HG02973 (cell line): ENCODE measurements around the gene HOXD8.

Source experiments
- ATAC-seq: cut with Tn5 transposase; IDR thresholded peaks from one replicate; pipeline ENCODE4 v1.9.1; 2021; ENCODE audit warnings: moderate library complexity; ENCODE audit not compliant: unreplicated experiment

HOXD8 gene

DNA sequence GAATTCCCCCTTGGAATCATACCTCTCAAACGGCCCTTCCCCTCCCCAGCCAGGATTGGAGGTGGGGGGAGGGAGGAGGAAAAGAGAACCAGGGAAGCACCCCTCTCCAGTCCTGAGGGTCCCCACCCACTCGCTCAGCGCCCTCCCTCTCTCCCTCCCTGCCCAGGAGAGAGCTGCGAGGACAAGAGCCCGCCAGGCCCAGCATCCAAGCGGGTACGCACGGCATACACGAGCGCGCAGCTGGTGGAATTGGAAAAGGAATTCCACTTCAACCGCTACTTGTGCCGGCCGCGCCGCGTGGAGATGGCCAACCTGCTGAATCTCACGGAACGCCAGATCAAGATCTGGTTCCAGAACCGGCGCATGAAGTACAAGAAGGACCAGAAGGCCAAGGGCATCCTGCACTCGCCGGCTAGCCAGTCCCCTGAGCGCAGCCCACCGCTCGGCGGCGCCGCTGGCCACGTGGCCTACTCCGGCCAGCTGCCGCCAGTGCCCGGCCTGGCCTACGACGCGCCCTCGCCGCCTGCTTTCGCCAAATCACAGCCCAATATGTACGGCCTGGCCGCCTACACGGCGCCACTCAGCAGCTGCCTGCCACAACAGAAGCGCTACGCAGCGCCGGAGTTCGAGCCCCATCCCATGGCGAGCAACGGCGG, 42.0 kb downstream of the HOXD8 start:
- no peak for ATAC-seq

- no peak for ATAC-seq
These were observed 42.7 kb downstream of the HOXD8 start for GRCh38 chr2:176172007-176172894.

GRCh38 chr2:176172895-176173566, 43.5 kb downstream of the HOXD8 start:
- no peak for ATAC-seq

DNA sequence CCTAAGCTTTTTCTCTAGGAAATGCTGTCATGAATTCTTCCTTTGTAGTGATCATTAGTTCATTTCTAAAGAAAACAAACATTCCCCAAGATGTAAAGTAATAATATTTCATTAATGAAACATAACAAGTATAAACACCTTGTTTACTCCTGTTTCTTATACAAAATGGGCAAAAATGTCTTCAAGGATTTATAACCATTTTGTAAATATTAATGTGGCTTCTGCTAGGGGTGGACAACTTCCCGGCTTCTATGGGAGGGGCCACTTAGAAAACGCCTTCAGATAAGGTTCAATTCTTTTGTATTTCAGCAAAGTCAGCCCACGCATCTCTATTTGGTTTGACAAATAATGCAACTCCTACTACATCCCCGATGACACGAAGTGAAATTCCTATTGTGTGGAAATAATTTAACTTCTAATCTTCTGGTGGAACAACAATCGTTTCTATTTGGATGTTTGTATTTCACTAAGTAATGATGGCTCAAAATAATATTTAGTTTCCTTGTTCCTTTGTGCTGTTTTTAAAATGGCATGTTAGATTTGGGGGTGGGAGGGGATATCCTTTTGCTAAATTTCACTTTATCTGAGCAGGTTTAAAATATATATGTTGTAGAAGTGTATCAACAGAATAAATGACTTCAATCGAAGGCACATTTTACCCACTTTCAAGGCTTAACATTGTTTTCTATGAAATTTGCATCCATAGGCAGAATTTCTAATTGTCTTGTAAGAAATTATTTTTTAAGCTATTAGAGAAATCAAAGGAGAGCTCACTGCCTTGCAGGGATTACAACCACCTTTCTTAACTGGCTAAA, 44.3 kb downstream of the HOXD8 start:
- ATAC-seq: no peak

DNA sequence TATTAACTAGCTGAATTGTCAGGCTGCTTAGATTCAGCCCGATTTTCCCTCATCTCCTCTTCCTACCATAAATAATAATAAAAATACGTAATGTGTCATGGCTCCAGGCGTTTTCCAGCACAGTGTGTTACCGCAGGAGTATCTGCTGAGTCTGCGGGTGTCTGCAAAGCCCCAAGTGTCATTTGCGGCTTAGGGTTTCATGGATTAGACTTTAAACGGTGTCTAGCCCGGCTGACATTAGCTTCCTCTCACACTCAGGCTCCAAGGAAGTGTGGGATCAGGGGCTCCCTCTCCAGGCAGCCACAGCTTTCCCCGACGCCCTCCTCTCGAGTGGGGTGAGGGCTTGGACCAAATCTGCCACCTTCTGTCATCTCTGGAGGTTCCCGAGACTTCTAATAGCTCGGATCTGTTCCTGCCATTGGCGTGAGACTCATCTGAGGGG, 44.9 kb downstream of the HOXD8 start:
- no peak for ATAC-seq

- ATAC-seq: no peak
These were observed 45.6 kb downstream of the HOXD8 start for GRCh38 chr2:176174824-176175708.

- ATAC-seq: no peak
These were observed 46.5 kb downstream of the HOXD8 start for GRCh38 chr2:176175709-176176607.

DNA sequence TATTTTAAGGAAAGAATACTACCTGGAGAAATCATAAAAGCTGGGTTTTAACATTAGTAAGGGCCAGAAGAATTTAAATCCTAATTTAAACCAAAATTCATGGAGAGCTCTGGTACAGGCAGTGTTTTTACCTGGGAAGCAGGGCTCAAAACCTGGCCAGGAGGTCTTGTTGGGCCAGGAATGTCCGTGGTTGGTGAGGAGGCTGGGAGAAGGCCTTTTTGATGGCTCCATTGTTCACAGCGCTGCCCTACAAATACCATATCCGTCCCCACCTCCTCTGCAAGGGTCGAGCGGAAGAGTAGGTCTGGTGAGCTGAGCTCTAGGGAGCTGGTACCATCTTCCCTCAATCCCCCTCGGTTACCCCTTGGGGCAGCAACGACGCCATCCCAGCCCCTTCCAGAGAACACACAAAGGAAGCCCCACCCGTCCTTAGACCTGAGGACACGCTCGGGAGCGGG, 48.1 kb downstream of the HOXD8 start:
- no peak for ATAC-seq

GRCh38 chr2:176178038-176178756, 48.7 kb downstream of the HOXD8 start:
- no peak for ATAC-seq

- no peak for ATAC-seq
These were observed 49.3 kb downstream of the HOXD8 start for GRCh38 chr2:176178757-176179295.

DNA sequence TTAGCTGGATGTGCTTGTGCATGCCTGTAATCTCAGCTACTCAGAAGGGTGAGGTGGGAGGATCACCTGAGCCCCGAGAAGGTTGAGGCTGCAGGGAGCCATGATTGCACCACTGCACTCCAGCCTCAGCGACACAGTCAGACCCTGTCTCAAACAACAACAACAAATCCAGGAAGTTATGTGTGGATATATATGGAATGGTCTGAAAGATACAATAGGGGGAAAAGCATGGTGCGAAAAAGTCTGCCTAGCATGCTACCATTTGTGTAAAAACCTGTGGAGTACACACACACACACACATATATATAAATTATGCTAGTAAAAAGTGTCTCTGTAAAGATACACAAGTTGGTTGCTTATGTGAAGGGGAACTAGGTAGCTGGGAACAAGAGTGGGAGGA, 52.0 kb downstream of the HOXD8 start:
- no peak for ATAC-seq
